CD4-positive, alpha-beta T cell treated with Interleukin-6 at 100 ng/mL for 8 hours (primary cell): Measurements from ENCODE around the gene JAG2.
"Not testable (repeated sequence)": the region's sequence is repeated elsewhere in the genome, so short reads cannot be mapped to it uniquely, and the experiment has no call there.

Experiments
- DNase-seq: peaks from one replicate; pipeline ENCODE4 v3.0.0-alpha.2; 2020; ENCODE audit warnings: mixed read lengths, low spot score

The JAG2 gene

DNA sequence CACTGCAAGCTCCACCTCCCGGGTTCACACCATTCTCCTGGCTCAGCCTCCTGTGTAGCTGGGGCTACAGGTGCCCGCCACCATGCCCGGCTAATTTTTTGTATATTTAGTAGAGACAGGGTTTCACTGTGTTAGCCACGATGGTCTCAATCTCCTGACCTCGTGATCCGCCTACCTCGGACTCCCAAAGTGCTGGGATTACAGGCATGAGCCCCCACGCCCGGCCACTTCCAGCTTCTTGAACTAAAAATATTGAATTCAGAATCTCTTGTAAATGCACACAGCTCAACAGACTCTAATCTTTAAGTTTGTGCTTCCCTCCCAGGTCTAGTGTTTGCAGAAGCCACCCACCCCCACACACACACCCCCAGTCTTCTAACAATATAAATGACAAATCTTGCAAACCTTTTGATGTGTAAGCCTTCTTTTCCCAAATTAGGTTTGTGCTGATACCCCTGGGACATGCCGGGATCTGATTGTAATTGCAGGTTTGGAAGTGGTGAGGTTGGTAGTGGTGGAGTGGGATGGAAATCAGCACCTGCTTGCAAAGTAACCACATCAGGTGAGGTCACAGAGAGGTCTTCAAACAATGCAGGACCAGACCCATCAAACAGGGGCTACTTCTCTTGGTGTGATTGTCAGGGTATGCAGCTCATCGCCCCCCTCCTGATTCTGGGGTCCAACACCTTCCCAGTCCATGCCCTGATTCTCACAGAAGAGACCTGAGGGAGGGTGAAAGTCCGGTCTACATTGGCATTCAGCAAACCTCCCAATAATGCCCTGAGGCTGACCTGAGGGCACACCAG, 51.9 kb downstream of the JAG2 start:
- no peak for DNase-seq

- not testable (repeated sequence) for DNase-seq
These were observed 59.3 kb downstream of the JAG2 start for GRCh38 chr14:105109243-105109642.

DNA sequence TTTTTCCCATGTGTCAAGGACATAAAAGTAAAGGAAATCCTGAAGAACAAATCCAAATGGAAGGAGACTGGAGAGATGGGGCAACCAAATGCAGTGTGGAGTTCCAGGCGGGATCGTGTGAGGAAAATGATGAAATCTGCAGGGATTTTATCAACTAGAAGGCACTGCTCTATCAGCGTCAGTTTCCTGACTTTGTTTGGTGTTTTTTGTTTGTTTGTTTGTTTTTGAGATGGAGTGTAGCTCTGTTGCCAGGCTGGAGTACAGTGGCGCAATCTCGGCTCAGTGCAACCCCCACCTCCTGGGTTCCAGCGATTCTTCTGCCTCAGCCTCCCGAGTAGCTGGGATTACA, 60.1 kb downstream of the JAG2 start:
- no peak for DNase-seq

GRCh38 chr14:105107781-105108515, 60.6 kb downstream of the JAG2 start:
- no peak for DNase-seq

- no peak for DNase-seq
These were observed 61.2 kb downstream of the JAG2 start for GRCh38 chr14:105107351-105107750.

DNA sequence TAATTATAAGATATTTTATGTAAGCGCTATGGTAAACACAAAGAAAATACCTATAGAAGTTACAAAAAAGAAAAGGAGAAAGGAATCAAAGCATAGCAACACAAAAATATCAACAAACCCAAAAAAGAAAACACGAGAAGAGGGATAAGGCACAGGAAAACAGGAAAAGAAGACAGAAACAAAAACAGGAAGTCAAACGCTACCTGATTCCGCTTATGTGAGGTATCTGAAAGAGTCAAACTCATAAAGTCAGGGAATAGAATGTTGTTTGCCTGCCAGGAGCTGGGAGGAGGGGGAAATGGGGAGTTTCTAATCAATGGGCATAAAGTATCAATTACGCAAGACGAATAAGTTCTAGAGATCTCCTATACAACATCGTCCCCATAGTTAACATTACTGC, 63.4 kb downstream of the JAG2 start:
- DNase-seq: no peak

- DNase-seq: no peak
These were observed 65.7 kb downstream of the JAG2 start for GRCh38 chr14:105102893-105103292.

- no peak for DNase-seq
These were observed 66.2 kb downstream of the JAG2 start for GRCh38 chr14:105102361-105102870.

DNA sequence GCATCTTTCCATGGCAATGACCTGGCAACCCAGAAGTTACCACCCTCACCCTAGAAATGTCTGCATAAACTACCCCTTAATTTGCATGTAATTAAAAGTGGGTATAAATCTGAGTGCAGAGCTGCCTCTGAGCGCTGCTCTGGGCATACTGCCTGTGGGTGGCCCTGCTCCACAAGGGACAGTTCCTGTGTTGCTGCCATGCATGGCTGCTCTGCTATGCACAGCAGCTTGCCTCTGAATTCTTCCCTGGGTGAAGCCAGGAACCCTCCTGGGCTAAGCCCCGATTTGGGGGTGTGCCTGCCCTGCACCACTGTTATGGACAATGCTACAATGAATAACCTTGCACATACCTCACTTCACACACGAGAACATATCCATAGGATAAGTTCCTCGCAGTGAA, 67.7 kb downstream of the JAG2 start:
- DNase-seq: no peak

DNA sequence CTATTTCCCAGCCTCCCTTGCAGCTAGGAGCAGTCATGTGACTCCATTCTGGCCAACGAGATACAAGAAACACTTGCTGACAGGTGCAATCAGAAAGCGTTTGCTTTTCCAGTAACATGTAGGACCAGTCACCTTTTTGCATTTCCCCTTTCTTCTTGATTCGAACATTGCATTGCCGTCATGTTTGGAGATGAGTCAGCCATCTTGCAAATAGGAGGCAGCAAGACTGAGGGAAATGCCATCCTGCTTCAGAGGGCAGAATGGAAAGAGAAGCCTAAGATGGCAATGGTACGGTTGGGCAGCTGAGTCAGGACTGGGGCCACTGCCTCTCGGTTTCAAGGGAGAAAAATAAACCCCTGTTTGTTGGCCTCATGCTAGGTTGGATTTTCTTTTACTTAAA, 68.8 kb downstream of the JAG2 start:
- no peak for DNase-seq

DNA sequence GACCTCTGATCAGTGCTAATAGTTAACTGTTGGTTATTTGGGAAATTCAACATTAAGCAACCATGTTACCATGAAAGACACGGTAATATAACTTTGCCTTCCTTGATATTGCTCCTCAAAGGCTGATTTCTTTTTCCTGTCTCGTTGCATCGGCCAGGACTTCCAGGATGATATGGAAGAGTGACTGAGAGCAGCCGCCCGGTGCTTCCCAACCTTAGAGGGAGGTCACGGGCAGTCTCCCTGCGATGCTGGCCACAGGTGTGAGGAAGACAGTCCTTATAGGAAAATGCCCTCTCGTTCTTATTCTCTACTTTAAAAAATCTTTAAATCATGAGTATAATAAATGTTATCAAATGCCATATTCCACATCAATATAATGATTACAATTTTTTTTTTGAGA, 70.3 kb downstream of the JAG2 start:
- DNase-seq: no peak

GRCh38 chr14:105097794-105098127, 70.8 kb downstream of the JAG2 start:
- DNase-seq: no peak

DNA sequence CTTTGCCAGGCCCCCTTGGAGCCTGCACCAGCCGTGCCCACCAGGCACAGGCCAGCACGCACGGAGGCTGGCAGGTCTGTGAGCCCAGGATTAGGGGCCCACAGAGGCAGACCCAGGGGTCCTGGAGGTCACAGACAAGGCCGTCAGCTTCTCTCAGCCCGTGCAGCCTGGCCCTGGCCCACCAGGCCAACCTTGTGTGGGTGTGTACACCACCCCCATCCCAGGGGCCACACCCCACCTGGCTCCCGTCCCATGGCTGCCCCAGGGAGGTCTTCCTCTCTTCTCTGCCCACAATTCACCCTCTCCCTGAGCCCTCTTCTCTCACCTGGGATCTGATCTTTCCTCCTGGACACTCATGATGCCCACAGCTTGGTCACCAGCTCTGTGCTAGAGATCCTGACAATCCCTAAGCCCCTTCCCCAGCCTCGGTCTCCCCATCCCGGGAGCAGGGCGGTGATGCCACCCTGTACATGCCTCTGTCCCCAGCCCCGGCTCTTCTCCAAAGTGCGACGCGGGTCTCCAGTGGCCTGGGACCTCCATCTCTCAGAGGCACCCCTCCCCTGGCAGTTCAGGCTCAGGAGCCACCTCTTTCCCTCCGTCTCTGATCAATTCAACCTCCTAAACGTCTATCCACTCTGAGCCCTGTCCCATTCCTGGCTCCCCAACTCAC, 72.2 kb downstream of the JAG2 start:
- DNase-seq: no peak

- DNase-seq: no peak
These were observed 73.3 kb downstream of the JAG2 start for GRCh38 chr14:105095236-105095805.

DNA sequence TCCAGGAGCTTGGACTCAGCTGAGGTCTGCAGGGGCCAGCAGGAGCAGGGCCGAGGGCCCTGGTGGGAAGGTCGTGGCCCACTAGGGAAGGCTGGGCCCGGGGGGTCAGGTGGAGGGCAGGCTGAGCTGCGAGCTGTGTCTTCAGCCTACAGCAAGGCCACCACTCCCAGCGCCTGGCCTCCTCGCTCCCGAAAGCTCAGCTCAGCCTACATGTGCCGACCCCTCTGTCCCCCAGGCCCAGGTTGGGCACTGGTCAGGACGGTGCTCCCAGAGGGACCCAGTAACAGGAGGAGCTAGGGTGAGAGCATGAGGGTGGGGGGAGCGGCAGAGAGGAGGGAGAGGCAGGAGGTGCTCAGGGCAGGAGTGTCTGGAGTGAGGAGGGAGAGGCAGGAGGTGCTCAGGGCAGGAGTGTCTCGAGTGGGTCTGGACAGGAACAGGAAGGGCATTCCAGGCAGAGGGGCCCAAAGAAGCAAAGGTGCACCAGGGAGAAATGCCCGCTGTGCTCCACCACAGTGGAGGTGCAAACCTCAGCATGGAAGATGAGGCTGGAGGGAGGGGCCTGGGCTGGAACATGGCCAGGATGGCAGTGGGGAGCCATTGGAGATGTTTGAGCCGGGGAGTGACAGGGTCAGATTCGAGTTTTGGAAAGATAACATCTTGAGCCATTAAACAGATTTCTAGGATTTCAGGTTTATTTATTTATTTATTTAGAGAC, 74.2 kb downstream of the JAG2 start:
- no peak for DNase-seq

- peak; percentile 67 for DNase-seq
These were observed 75.0 kb downstream of the JAG2 start for GRCh38 chr14:105093431-105094192.

DNA sequence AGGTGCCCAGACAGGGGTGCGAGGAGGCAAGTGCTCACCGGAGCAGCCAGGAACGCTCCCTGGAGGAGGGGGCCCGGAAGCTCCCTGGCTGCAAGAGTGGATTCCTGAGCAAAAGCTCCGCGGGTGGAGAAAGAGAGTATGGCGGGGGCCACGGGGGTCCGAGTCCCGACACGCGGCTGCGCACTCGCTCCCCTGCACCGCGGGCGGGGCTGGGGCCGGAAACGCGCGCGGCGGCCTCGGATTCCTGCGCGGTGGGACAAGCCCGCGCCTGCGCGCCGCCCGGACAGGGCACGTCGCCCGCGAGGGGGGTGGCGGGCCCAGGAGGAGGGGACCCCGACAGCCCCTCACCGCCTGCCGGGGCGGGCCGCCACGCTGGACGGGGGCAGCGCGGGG, 75.5 kb downstream of the JAG2 start:
- peak; percentile 68 for DNase-seq

DNA sequence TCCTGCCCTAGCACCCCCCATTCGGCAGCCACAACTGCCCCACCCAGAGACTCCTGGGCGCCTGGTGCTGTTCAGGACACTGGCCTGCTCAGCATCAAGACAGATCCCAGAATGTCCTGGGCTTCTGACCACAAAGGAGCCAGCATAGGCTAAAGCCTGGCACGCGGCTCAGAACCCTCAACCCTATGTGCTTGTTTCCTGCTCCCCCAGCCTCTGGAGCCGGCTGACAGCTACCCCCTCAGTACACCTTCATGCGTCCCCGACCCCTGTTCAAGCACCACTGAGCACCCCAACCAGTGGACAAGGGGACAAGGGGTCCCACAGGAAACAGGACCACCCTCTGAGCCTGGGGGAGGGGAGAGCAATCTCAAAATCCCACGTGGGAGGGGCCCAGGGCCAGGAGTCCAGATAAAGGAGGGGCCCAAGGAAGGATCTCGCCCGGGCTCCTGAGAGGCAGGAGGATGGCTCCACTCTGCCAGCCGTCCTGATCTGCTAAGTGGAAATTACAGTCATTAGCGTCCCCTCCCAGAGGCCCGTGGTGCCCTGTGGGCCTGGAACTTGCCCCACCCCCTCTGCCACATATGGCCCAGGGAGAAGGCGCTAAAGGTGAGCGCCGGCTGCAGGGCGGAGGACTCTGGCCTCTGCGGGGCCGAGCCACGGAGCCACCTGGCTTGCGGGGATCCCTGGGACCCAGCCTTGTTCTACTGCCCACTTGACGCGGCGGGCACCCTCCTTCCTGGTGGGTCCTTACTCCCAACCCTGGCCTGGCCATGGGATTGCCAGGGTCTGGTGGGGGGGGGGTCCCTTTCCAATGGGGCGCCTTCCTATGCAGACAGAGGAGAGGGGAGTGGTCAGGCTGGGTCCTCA, 76.2 kb downstream of the JAG2 start:
- no peak for DNase-seq

DNA sequence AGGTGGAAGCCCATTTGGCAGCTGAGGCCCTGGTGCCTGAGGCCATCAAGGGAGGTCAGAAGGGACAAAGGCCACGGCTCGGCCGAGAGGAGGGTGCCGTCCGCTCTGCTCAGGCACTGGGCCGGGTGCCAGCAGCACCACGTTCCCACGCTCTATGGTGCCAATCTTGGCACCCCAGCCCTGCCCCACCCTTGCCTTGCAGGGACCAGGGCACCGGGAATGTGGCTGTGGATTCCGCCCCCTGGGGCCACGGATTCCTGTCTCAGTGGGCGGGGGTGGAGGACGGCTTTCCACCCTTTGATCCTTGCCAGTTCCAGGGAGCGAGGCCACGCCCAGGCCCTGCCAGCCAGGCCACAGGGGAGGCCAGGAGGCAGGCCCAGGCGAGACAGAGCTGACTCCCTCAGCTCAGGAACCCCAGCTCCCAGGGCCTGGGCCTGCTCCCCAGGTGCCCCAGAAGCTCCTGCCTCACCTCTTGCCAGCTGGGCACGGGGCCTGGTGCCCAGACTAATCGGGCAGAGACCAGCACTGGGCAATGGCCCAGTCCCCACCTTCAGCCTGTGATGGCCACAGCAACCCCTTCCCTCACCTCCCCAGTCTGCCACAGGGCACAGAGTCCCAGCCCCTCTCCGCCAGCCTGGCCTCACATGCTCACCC, 76.9 kb downstream of the JAG2 start:
- DNase-seq: no peak

- no peak for DNase-seq
These were observed 77.5 kb downstream of the JAG2 start for GRCh38 chr14:105091054-105091516.
